Spinal cord (tissue), 10 donors: ENCODE data around the gene GSTM5. TPM values are rescaled to one million over a fixed set of nuclear protein-coding genes. Genes with fewer than 3 reads are reported as not detected.
A peak's percentile ranks its signal among the peaks of the same experiment; 100 is the strongest.

Source experiments
- DNase-seq, 6 donors: peaks; one replicate each; pipeline versions ENCODE4 v3.0.0 to v3.0.0-alpha.2; 2013 to 2015; ENCODE audit warnings: low spot score in 6 of 6, low read depth in 4 of 6
- H3K27ac ChIP-seq: one replicate; pipeline ENCODE4 v1.5.1; 2013; ENCODE audit warnings: low read depth, low read length, control low read depth
- H3K27me3 ChIP-seq: one replicate; pipeline ENCODE4 v1.6.1; 2013; ENCODE audit warnings: low read length; ENCODE audit not compliant: control insufficient read depth, insufficient read depth
- H3K36me3 ChIP-seq: one replicate; pipeline ENCODE4 v1.6.1; 2013; ENCODE audit warnings: low read length; ENCODE audit not compliant: control insufficient read depth, insufficient read depth
- H3K4me1 ChIP-seq: one replicate; pipeline ENCODE4 v1.6.1; 2013; ENCODE audit warnings: low read length; ENCODE audit not compliant: control insufficient read depth, insufficient read depth
- H3K4me3 ChIP-seq: one replicate; pipeline ENCODE4 v1.5.1; 2013; ENCODE audit warnings: low read depth, low read length, control low read depth
- H3K9me3 ChIP-seq: one replicate; pipeline ENCODE4 v1.6.1; 2013; ENCODE audit warnings: low read length; ENCODE audit not compliant: control insufficient read depth, insufficient read depth
- WGBS: methylation state at CpG from one replicate; pipeline ENCODE4 v1.1.5; 2013; ENCODE audit warnings: missing lambda C conversion rate; ENCODE audit not compliant: insufficient coverage; 5-methylcytosine and 5-hydroxymethylcytosine counted together
- polyA plus RNA-seq, 2 donors: library from polyadenylated mRNA; unstranded; fragments of 120-200 nt; gene quantifications; one replicate each; pipeline ENCODE4 v1.2.1, GENCODE V29; 2013; ENCODE audit not compliant: insufficient read length in 2 of 2
- total RNA-seq, 2 donors: library from RNA; depleted of rRNA in 1 of 2; stranded (reverse); fragments of 120-200 nt in 1 of 2; fragments of >200 nt in 1 of 2; gene quantifications; one replicate each; pipeline versions ENCODE4 v1.2.3 to v1.2.4, GENCODE V29; 2013 to 2014
- donor health status: healthy.

Gene GSTM5
- total and polyA plus RNA-seq, 4 donors, result 6.6 to 39.9 (median 29.0) TPM

DNA sequence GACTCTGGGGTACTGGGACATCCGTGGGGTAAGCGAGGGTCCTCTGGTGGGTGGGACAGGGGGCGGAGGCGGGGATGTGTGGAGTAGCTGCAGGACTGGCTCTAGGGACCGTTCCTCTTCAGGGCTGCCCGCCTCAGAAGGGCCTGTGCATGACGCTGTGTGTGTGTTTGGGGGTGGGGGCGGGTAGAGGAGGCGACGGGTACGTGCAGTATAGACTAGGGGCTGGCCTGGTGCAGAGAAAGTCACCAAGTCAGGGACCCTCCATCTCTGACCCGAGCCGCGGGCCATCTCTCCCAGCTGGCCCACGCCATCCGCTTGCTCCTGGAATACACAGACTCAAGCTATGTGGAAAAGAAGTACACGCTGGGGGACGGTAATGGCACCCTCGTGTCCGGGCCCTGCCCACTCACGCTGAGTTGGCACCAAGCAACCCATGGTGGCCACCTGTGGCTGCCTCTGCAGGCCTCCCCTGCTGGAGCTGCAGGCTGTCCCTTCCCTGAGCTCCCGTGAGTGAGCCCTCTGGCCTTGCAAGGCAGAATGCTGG lies 342 bp downstream of the GSTM5 start:
- Histone ChIP-seq H3K36me3 (no peaks in the 10 kb centered on the region), H3K4me1 (peaks cover 14% of the 10 kb centered on the region), H3K4me3 (peak overlapping the region; percentile 57), H3K9me3 (no peaks in the 10 kb centered on the region), H3K27me3 (peaks cover 3% of the 10 kb centered on the region), H3K27ac (no peak overlapping the region)
- 66% methylated on average over 15 of the region's 22 CpGs for WGBS
- DNase-seq, result no peak

DNA sequence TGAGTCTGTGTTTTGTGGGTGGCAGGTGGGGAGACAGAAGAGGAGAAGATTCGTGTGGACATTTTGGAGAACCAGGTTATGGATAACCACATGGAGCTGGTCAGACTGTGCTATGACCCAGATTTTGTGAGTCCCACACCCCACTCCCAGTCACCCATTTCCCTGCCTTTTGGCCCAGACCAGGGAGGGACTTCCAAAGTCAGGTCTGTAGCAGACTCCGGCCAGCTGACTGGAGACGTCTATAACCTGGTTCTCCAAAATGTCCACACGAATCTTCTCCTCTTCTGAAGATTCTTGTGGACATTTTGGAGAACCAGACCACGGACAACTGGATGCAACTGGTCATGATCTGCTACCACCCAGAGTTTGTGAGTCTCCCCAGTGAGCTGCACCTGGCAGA lies 1.6 kb downstream of the GSTM5 start:
- Histone ChIP-seq H3K27me3 (peaks cover 3% of the 10 kb centered on the region), H3K4me1 (peaks cover 14% of the 10 kb centered on the region), H3K36me3 (no peaks in the 10 kb centered on the region), H3K27ac (no peak overlapping the region), H3K9me3 (no peaks in the 10 kb centered on the region), H3K4me3 (no peak overlapping the region)
- no peak for DNase-seq
- 81% methylated on average over 4 of the region's 5 CpGs for WGBS

- Histone ChIP-seq H3K27me3 (peaks cover 3% of the 10 kb centered on the region), H3K27ac (no peak overlapping the region), H3K4me3 (no peak overlapping the region), H3K36me3 (no peaks in the 10 kb centered on the region), H3K4me1 (peaks cover 14% of the 10 kb centered on the region), H3K9me3 (no peaks in the 10 kb centered on the region)
- WGBS, result 73% methylated on average over 9 of the region's 12 CpGs
- no peak for DNase-seq
These were observed 2.8 kb downstream of the GSTM5 start for GRCh38 chr1:109714661-109715372.

- no peak overlapping the region for H3K27ac ChIP-seq
- DNase-seq, result no peak
- H3K36me3 ChIP-seq, result no peaks in the 10 kb centered on the region
- peaks cover 14% of the 10 kb centered on the region for H3K4me1 ChIP-seq
- H3K27me3 ChIP-seq, result peaks cover 3% of the 10 kb centered on the region
- H3K4me3 ChIP-seq, result no peak overlapping the region
- H3K9me3 ChIP-seq, result no peaks in the 10 kb centered on the region
- WGBS, result 88% methylated on average over 2 of the region's 3 CpGs
These were observed 4.1 kb downstream of the GSTM5 start for GRCh38 chr1:109716121-109716520.

DNA sequence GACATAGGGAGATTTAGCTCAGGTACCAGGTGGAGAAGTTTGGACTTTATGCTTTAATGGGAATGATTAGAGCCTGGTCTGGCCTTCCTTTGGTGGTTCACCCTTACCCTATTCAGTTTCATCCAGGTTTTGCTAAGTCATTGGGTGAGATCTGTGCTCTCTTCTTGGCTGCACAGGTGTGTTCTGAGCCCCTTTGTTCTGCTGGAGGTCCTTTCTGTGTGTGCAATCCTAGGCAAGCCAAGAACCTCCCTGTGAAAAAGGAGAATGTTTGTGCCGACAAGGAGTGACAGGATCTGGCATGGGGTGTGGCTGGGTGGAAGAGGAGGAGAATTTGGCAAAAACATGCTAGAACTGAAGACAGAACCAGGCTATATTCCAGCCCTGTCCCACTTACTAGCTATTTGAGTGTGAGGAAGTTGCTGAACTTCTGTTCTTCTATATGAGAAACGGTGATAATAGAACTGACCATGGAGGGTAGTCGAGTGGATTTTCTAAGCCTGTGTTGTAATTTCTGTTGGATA lies 4.6 kb downstream of the GSTM5 start:
- H3K4me3 ChIP-seq, result no peak overlapping the region
- H3K36me3 ChIP-seq, result no peaks in the 10 kb centered on the region
- H3K9me3 ChIP-seq, result no peaks in the 10 kb centered on the region
- DNase-seq, result no peak
- H3K27ac ChIP-seq, result no peak overlapping the region
- 95% methylated on average over 3 of the region's 3 CpGs for WGBS
- H3K27me3 ChIP-seq, result peaks cover 3% of the 10 kb centered on the region
- peaks cover 14% of the 10 kb centered on the region for H3K4me1 ChIP-seq

- Histone ChIP-seq H3K27me3 (no peaks in the 10 kb centered on the region), H3K36me3 (no peaks in the 10 kb centered on the region), H3K4me3 (no peak overlapping the region), H3K27ac (no peak overlapping the region), H3K9me3 (no peaks in the 10 kb centered on the region), H3K4me1 (peaks cover 4% of the 10 kb centered on the region)
- 82% methylated on average over 1 of the region's 5 CpGs for WGBS
- no peak for DNase-seq
These were observed 5.7 kb downstream of the GSTM5 start for GRCh38 chr1:109717729-109718128.

- WGBS, result 100% methylated on average over 2 of the region's 2 CpGs
- no peak for DNase-seq
- Histone ChIP-seq H3K9me3 (no peaks in the 10 kb centered on the region), H3K36me3 (no peaks in the 10 kb centered on the region), H3K27me3 (no peaks in the 10 kb centered on the region), H3K4me1 (peaks cover 4% of the 10 kb centered on the region), H3K27ac (no peak overlapping the region), H3K4me3 (no peak overlapping the region)
These were observed 6.4 kb downstream of the GSTM5 start for GRCh38 chr1:109718495-109718894.

GRCh38 chr1:109719337-109719837 lies 7.3 kb downstream of the GSTM5 start:
- no peak for DNase-seq
- Histone ChIP-seq H3K36me3 (no peaks in the 10 kb centered on the region), H3K4me3 (no peak overlapping the region), H3K27me3 (no peaks in the 10 kb centered on the region), H3K27ac (no peak overlapping the region), H3K9me3 (no peaks in the 10 kb centered on the region), H3K4me1 (peaks cover 3% of the 10 kb centered on the region)
- 100% methylated on average over 1 of the region's 5 CpGs for WGBS

- WGBS, result 70% methylated on average over 2 of the region's 5 CpGs
- no peak for DNase-seq
- H3K4me1 ChIP-seq, result no peaks in the 10 kb centered on the region
- H3K27me3 ChIP-seq, result no peaks in the 10 kb centered on the region
- no peak overlapping the region for H3K4me3 ChIP-seq
- H3K27ac ChIP-seq, result no peak overlapping the region
- H3K36me3 ChIP-seq, result no peaks in the 10 kb centered on the region
- no peaks in the 10 kb centered on the region for H3K9me3 ChIP-seq
These were observed 9.0 kb downstream of the GSTM5 start for GRCh38 chr1:109721042-109721441.

GRCh38 chr1:109721971-109722370 lies 9.9 kb downstream of the GSTM5 start:
- no peaks in the 10 kb centered on the region for H3K4me1 ChIP-seq
- WGBS, result no CpG with 5 or more reads among the region's 1 CpG

More at GRCh38 chr1:109721971-109722370, 9.9 kb downstream of the GSTM5 start:
- H3K27ac ChIP-seq, result no peak overlapping the region
- H3K9me3 ChIP-seq, result no peaks in the 10 kb centered on the region
- H3K27me3 ChIP-seq, result no peaks in the 10 kb centered on the region
- no peak for DNase-seq
- H3K36me3 ChIP-seq, result no peaks in the 10 kb centered on the region
- H3K4me3 ChIP-seq, result no peak overlapping the region
